HCT116 (cell line): ENCODE data around the gene RPL26. TPM values are rescaled to one million over a fixed set of nuclear protein-coding genes. Genes with fewer than 3 reads are reported as not detected.
"Not testable (repeated sequence)": the region's sequence is repeated elsewhere in the genome, so short reads cannot be mapped to it uniquely, and the experiment has no call there.

ENCODE experiments used
- ATAC-seq: fragments of 200-7000 bp; cut with Tn5 transposase; 2 replicates; pipeline ENCODE4 v1.9.1; 2020; ENCODE audit warnings: mild to moderate bottlenecking, moderate library complexity
- BruUV-seq: library from RNA; stranded (reverse); fragments of 400-500 nt; replicated peaks from 2 replicates; lab custom pipeline; 2021; lab: Mats Ljungman, UMichigan
- CTCF ChIA-PET: fragments of 300-600 bp; sonication (Branson Sonifier 250); formaldehyde crosslinking; loops from one replicate; lab custom pipeline; 2021; ENCODE audit warnings: antibody characterized with exemption; lab: Charles Lee
- POLR2A ChIA-PET: fragments of 300-600, 350-600 bp; sonication (Branson Sonifier 250); formaldehyde crosslinking; loops from one replicate; lab custom pipeline; 2021; ENCODE audit warnings: antibody characterized with exemption; lab: Charles Lee
- RAD21 ChIA-PET, 2 experiments: fragments of 300-600 bp; sonication (Branson Sonifier 250); formaldehyde crosslinking; loops; one replicate each; lab custom pipeline; 2023; ENCODE audit warnings: low total read pairs in 2 of 2; ENCODE audit not compliant: uncharacterized antibody in 2 of 2, unreplicated experiment in 2 of 2, low non-redundant PET in 1 of 2; lab: Charles Lee
- DNase-seq: peaks from one replicate; pipeline ENCODE4 v3.0.0-alpha.2; 2010; ENCODE audit warnings: low read depth, low spot score
- H2AFZ ChIP-seq: fragments of 200-600 bp; shearing (Covaris generic), sonication (generic); 2 replicates; pipeline ENCODE4 v1.6.1; 2017; ENCODE audit warnings: low read depth, mixed run types, mixed read lengths, antibody characterized with exemption, low read length; ENCODE audit not compliant: poor library complexity, severe bottlenecking
- H3K27ac ChIP-seq: 2 replicates; pipeline ENCODE4 v1.5.1; 2012; ENCODE audit warnings: low read depth, low read length
- H3K27me3 ChIP-seq: fragments of 200-600 bp; sonication (generic); 2 replicates; pipeline ENCODE4 v1.6.1; 2016; ENCODE audit warnings: mixed run types, low read length, mixed read lengths; ENCODE audit not compliant: insufficient read depth
- H3K36me3 ChIP-seq, 2 experiments: fragments of 200-500 bp in 1 of 2; fragments of 200-600 bp in 1 of 2; sonication (Bioruptor generic) in 1 of 2; sonication (generic) in 1 of 2; 2 replicates each; pipeline versions ENCODE4 v1.5.1 to v1.6.1; 2014 to 2016; ENCODE audit warnings: low read length in 2 of 2, inconsistent platforms in 1 of 2, mixed read lengths in 1 of 2, mixed run types in 1 of 2; ENCODE audit not compliant: insufficient read depth in 2 of 2, control insufficient read depth in 1 of 2
- H3K4me1 ChIP-seq, 2 experiments: fragments of 200-600 bp in 1 of 2; sonication (generic) in 1 of 2; 2 replicates each; pipeline versions ENCODE4 v1.5.1 to v1.6.1; 2012 to 2017; ENCODE audit warnings: low read length in 2 of 2, inconsistent platforms in 1 of 2, mild to moderate bottlenecking in 1 of 2, mixed read lengths in 1 of 2, mixed run types in 1 of 2, moderate library complexity in 1 of 2; ENCODE audit not compliant: insufficient read depth in 2 of 2, control insufficient read depth in 1 of 2
- H3K4me2 ChIP-seq: fragments of 200-600 bp; sonication (generic); 2 replicates; pipeline ENCODE4 v1.6.1; 2017; ENCODE audit warnings: mixed run types, low read length, mixed read lengths
- H3K4me3 ChIP-seq, 2 experiments: fragments of 200-600 bp in 1 of 2; sonication (generic) in 1 of 2; replicated peaks in 1 of 2; 2 replicates each; pipeline ENCODE4 v1.5.1; 2011 to 2016; ENCODE audit warnings: low read length in 2 of 2, control low read depth in 1 of 2, low read depth in 1 of 2, mild to moderate bottlenecking in 1 of 2, mixed read lengths in 1 of 2, mixed run types in 1 of 2
- H3K79me2 ChIP-seq: fragments of 200-600 bp; sonication (generic); 2 replicates; pipeline ENCODE4 v1.6.1; 2017; ENCODE audit warnings: mild to moderate bottlenecking, mixed run types, low read length, moderate library complexity, mixed read lengths; ENCODE audit not compliant: insufficient read depth
- H3K9ac ChIP-seq: fragments of 200-600 bp; sonication (generic); 2 replicates; pipeline ENCODE4 v1.6.1; 2016; ENCODE audit warnings: low read length, mixed read lengths
- H3K9me2 ChIP-seq: fragments of 200-600 bp; sonication (generic), shearing (Covaris generic); 2 replicates; pipeline ENCODE4 v1.6.1; 2017; ENCODE audit warnings: mixed run types, mild to moderate bottlenecking, moderate library complexity; ENCODE audit not compliant: insufficient read depth
- H3K9me3 ChIP-seq, 2 experiments: fragments of 200-500 bp in 1 of 2; fragments of 200-600 bp in 1 of 2; sonication (Bioruptor generic) in 1 of 2; sonication (generic) in 1 of 2; 2 replicates each; pipeline ENCODE4 v1.6.1; 2014 to 2017; ENCODE audit warnings: low read length in 2 of 2, mixed read lengths in 2 of 2, inconsistent platforms in 1 of 2, low read depth in 1 of 2, mild to moderate bottlenecking in 1 of 2, mixed run types in 1 of 2, moderate library complexity in 1 of 2; ENCODE audit not compliant: control insufficient read depth in 1 of 2, insufficient read depth in 1 of 2
- H4K20me1 ChIP-seq: fragments of 200-600 bp; sonication (generic), shearing (Covaris generic); 2 replicates; pipeline ENCODE4 v1.6.1; 2017; ENCODE audit warnings: mixed run types, mild to moderate bottlenecking, moderate library complexity; ENCODE audit not compliant: insufficient read depth
- ZBTB33 ChIP-seq: IDR thresholded peaks from 2 replicates; pipeline ENCODE4 v1.6.1; 2011; ENCODE audit warnings: mild to moderate bottlenecking, low read length, moderate library complexity; ENCODE audit not compliant: insufficient replicate concordance; ENCODE audit errors: extremely low read depth
- intact Hi-C: fragments of 100-400 bp; cut with micrococcal nuclease; formaldehyde crosslinking; loops from 2 replicates; pipeline ENCODE4 v1.10.0; 2022
- total RNA-seq: library from RNA; stranded (reverse); gene quantifications from one replicate; pipeline ENCODE4 v1.2.1, GENCODE V29; 2021; ENCODE audit not compliant: unreplicated experiment
- TF ChIP-seq, protein P1 (sequence below): IDR thresholded peaks from 2 replicates; pipeline ENCODE4 v1.6.1; 2012

Gene RPL26
- total RNA-seq, 1 experiment from 2014 or later: 2,603 TPM

- H3K9me3 ChIP-seq, H3K4me2 ChIP-seq, intact Hi-C loops, H4K20me1 ChIP-seq, DNase-seq, H3K4me1 ChIP-seq, H3K27ac ChIP-seq, POLR2A ChIA-PET, H3K9ac ChIP-seq, H3K27me3 ChIP-seq, RAD21 ChIA-PET, H2AFZ ChIP-seq, CTCF ChIA-PET, H3K9me2 ChIP-seq, ATAC-seq, BruUV-seq, H3K36me3 ChIP-seq, H3K4me3 ChIP-seq, H3K79me2 ChIP-seq: not testable (repeated sequence)
Measured at GRCh38 chr17:8347001-8347400, 36.0 kb downstream of the RPL26 start.

DNA sequence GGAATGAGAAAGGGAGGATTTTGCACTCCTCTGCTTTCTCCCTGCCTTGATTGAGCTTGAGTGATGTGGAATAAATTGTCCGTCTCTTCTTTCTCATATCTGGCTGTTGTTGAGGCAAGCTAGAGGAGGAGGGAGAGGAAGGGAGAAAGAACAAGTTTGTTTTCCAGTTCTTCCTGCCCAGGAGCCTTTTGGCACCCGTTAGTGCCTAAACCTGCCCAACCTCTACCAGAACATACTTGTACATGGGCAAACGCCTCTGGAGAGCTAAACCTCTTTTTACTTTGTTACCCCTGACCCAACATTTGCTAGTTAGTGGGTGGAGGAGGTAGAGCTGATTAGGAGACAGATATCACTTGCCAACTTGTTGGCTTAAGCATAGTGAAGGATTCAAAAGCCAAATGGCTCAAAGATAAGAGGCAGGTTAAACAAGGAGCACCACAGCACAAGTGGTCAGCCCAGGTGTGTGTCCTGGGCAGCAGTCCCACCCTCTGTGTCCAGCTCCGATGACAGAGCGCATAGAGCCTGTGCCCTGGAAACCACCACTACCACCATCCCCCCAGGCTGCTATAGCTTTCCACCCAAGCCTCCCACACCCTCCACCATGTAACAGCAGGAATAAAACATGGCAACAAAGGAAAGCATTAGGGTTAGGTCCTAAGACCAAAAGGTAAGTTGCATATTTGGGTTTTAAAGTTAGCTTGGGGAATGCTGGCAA, 36.9 kb downstream of the RPL26 start:
- no peaks in the 10 kb centered on the region for H3K9me3 ChIP-seq
- no peaks in the 10 kb centered on the region; the same call in 1 of the 2 replicates for H4K20me1 ChIP-seq
- peaks cover 5% of the 10 kb centered on the region; the same call in 1 of the 2 replicates for H3K27me3 ChIP-seq
- no TSS peak for BruUV-seq
- no peak overlapping the region for H3K27ac ChIP-seq
- no peaks in the 10 kb centered on the region for H3K79me2 ChIP-seq
- no peaks in the 10 kb centered on the region for H3K4me1 ChIP-seq
- no peak overlapping the region for H3K9ac ChIP-seq
- no peaks in the 10 kb centered on the region for H3K9me2 ChIP-seq
- POLR2A ChIA-PET: no interaction called here
- intact Hi-C loops: no loop called here
- no peak overlapping the region for H3K4me3 ChIP-seq
- RAD21 ChIA-PET: no interaction called here
- H2AFZ ChIP-seq: no peak overlapping the region
- CTCF ChIA-PET: no interaction called here
- H3K4me2 ChIP-seq: no peak overlapping the region
- TF ChIP-seq ZBTB33: no peak
- TF ChIP-seq, protein P1, sequence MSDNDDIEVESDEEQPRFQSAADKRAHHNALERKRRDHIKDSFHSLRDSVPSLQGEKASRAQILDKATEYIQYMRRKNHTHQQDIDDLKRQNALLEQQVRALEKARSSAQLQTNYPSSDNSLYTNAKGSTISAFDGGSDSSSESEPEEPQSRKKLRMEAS: no peak
- TF ChIP-seq, all 23 proteins: peak for 0
- ATAC-seq (no peak), DNase-seq (no peak)
- H3K36me3 ChIP-seq: no peaks in the 10 kb centered on the region
